22Rv1 (cell line): ENCODE measurements around the gene RERE.

Experiments
- CTCF ChIP-seq: fragments of 450-650 bp; IDR thresholded peaks from 2 replicates; pipeline ENCODE4 v1.5.1; 2017; ENCODE audit warnings: mild to moderate bottlenecking
- ZFX ChIP-seq: fragments of 450-650 bp; IDR thresholded peaks from 2 replicates; pipeline ENCODE4 v1.6.1; 2017; ENCODE audit warnings: antibody characterized with exemption, borderline replicate concordance

- no peak for TF ChIP-seq CTCF
- TF ChIP-seq ZFX: no peak
Observed at GRCh38 chr1:8678673-8679394, 138.6 kb downstream of the RERE start.
